Lower lobe of right lung (tissue), 2 donors: Measurements from ENCODE around the gene TMEM134. TPM values are rescaled to one million over a fixed set of nuclear protein-coding genes. Genes with fewer than 3 reads are reported as not detected.

Source experiments
- ATAC-seq, 2 donors: fragments of 200-7000 bp; cut with Tn5 transposase; one replicate each; pipeline ENCODE4 v1.9.1; 2020 to 2022; ENCODE audit warnings: mild to moderate bottlenecking in 2 of 2, moderate library complexity in 2 of 2
- DNase-seq: peaks from one replicate; pipeline ENCODE4 v3.0.0-alpha.2; 2020
- H3K27ac ChIP-seq: fragments of 200-600 bp; one replicate; pipeline ENCODE4 v1.8.0; 2022
- H3K27me3 ChIP-seq: fragments of 200-600 bp; one replicate; pipeline ENCODE4 v1.8.0; 2022; ENCODE audit warnings: low read depth
- H3K36me3 ChIP-seq: fragments of 200-600 bp; one replicate; pipeline ENCODE4 v1.8.0; 2022; ENCODE audit warnings: mild to moderate bottlenecking
- H3K4me1 ChIP-seq: fragments of 200-600 bp; one replicate; pipeline ENCODE4 v1.8.0; 2022
- H3K4me3 ChIP-seq: fragments of 200-600 bp; one replicate; pipeline ENCODE4 v1.8.0; 2022; ENCODE audit warnings: mild to moderate bottlenecking
- H3K9me3 ChIP-seq: fragments of 200-600 bp; one replicate; pipeline ENCODE4 v1.8.0; 2022
- intact Hi-C: fragments of 100-400 bp; cut with DNase I; formaldehyde crosslinking; loops from one replicate; pipeline ENCODE4 v1.11.0; 2022
- total RNA-seq: library from RNA; stranded (reverse); fragmentation: NEBNext Ultra II Directional; extraction: Animal tissue kit (Norgen Biotek cat#: 25700); gene quantifications from one replicate; pipeline ENCODE4 v1.2.1, GENCODE V29; 2021
- TF ChIP-seq, protein P1 (sequence below): fragments of 200-600 bp; IDR thresholded peaks from one replicate; pipeline ENCODE4 v1.8.0; 2022; ENCODE audit warnings: antibody characterized with exemption, mild to moderate bottlenecking
- donor health status: DM: no; HTN: yes; CAD: no; lungs with severe emphysema.

The TMEM134 gene
- total RNA-seq, 1 donor from 2014 or later, result 49.1 TPM

GRCh38 chr11:67457453-67457852, 11.6 kb downstream of the TMEM134 start:
- no peaks in the 10 kb centered on the region for H3K27me3 ChIP-seq
- no peak for DNase-seq

GRCh38 chr11:67456068-67456705, 12.9 kb downstream of the TMEM134 start:
- H3K4me1 ChIP-seq, result peaks cover 6% of the 10 kb centered on the region
- H3K9me3 ChIP-seq, result no peaks in the 10 kb centered on the region
- DNase-seq (peak; percentile 42), ATAC-seq (no peak)
- intact Hi-C loops, result no loop called here
- H3K27ac ChIP-seq, result no peak overlapping the region
- no peak overlapping the region for H3K4me3 ChIP-seq
- H3K36me3 ChIP-seq, result no peaks in the 10 kb centered on the region
- no peaks in the 10 kb centered on the region for H3K27me3 ChIP-seq
- TF ChIP-seq, protein P1, sequence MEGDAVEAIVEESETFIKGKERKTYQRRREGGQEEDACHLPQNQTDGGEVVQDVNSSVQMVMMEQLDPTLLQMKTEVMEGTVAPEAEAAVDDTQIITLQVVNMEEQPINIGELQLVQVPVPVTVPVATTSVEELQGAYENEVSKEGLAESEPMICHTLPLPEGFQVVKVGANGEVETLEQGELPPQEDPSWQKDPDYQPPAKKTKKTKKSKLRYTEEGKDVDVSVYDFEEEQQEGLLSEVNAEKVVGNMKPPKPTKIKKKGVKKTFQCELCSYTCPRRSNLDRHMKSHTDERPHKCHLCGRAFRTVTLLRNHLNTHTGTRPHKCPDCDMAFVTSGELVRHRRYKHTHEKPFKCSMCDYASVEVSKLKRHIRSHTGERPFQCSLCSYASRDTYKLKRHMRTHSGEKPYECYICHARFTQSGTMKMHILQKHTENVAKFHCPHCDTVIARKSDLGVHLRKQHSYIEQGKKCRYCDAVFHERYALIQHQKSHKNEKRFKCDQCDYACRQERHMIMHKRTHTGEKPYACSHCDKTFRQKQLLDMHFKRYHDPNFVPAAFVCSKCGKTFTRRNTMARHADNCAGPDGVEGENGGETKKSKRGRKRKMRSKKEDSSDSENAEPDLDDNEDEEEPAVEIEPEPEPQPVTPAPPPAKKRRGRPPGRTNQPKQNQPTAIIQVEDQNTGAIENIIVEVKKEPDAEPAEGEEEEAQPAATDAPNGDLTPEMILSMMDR, result no peak

More at GRCh38 chr11:67457453-67457852, 11.6 kb downstream of the TMEM134 start:
- Histone ChIP-seq H3K4me3 (no peak overlapping the region), H3K36me3 (no peaks in the 10 kb centered on the region), H3K4me1 (peaks cover 3% of the 10 kb centered on the region), H3K27ac (no peak overlapping the region), H3K9me3 (no peaks in the 10 kb centered on the region)
- TF ChIP-seq, protein P1, result no peak
- ATAC-seq, result no peak
- intact Hi-C loops, result no loop called here

GRCh38 chr11:67455054-67455453, 14.0 kb downstream of the TMEM134 start, which contains the start of gene CABP4:
Gene CABP4, plus strand, starts transcription at chr11:67455354. Its CDS starts 70 bp downstream, at chr11:67455424.
- DNase-seq, result no peak
- H3K36me3 ChIP-seq, result no peaks in the 10 kb centered on the region
- TF ChIP-seq, protein P1, result no peak
- no peaks in the 10 kb centered on the region for H3K27me3 ChIP-seq
- no peak for ATAC-seq
- no peak within 1 kb of the TSS for H3K27ac ChIP-seq
- intact Hi-C loops, result no loop called here
- no peak within 1 kb of the TSS for H3K4me3 ChIP-seq
- H3K4me1 ChIP-seq, result peaks cover 10% of the 10 kb centered on the region
- no peaks in the 10 kb centered on the region for H3K9me3 ChIP-seq

- TF ChIP-seq, protein P1, result no peak
- Histone ChIP-seq H3K27ac (no peak overlapping the region), H3K36me3 (no peaks in the 10 kb centered on the region), H3K4me3 (no peak overlapping the region), H3K27me3 (no peaks in the 10 kb centered on the region), H3K9me3 (no peaks in the 10 kb centered on the region), H3K4me1 (peaks cover 12% of the 10 kb centered on the region)
- ATAC-seq (no peak), DNase-seq (no peak)
- intact Hi-C loops, result no loop called here
These were observed 15.0 kb downstream of the TMEM134 start for GRCh38 chr11:67453816-67454732.

- TF ChIP-seq, protein P1, result peak; percentile 24
- H3K4me1 ChIP-seq, result peaks cover 12% of the 10 kb centered on the region
- ATAC-seq (peak; percentile 55 to 65), DNase-seq (no peak)
- intact Hi-C loops, result no loop called here
- no peaks in the 10 kb centered on the region for H3K36me3 ChIP-seq
- H3K27ac ChIP-seq, result peak within 1 kb of the TSS; percentile 67
- H3K4me3 ChIP-seq, result peak within 1 kb of the TSS; percentile 44
- no peaks in the 10 kb centered on the region for H3K27me3 ChIP-seq
- no peaks in the 10 kb centered on the region for H3K9me3 ChIP-seq
These were observed 16.7 kb downstream of the TMEM134 start, which contains the start of gene GPR152 for GRCh38 chr11:67452141-67452952. Gene GPR152, minus strand, starts transcription at chr11:67452729. Its CDS starts 5 bp downstream, at chr11:67452724.
